ENCODE results near the gene SCIN.

DNA sequence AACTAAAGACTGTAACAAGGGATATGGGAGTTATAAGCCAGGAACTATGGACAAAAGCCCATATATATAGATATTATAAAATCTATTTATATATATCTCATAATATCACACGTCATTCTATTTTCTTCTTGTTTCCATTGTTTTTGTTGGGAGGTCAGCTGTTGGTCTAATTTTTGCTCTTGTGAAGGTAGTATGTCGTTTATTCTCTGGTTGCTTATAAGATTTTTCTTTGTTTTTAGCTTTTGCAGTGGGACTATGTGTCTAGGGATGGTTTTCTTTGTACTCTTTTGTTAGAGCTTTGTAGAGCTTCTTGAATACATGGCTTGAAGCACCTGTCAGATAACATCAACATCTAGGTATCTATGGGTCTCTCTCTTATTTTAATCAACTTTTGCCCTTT, 130.9 kb downstream of the SCIN start:
- TF ChIP-seq POLR2A (IDR thresholded peaks at IDR 0.05): no peak
- TF ChIP-seq, protein P1, sequence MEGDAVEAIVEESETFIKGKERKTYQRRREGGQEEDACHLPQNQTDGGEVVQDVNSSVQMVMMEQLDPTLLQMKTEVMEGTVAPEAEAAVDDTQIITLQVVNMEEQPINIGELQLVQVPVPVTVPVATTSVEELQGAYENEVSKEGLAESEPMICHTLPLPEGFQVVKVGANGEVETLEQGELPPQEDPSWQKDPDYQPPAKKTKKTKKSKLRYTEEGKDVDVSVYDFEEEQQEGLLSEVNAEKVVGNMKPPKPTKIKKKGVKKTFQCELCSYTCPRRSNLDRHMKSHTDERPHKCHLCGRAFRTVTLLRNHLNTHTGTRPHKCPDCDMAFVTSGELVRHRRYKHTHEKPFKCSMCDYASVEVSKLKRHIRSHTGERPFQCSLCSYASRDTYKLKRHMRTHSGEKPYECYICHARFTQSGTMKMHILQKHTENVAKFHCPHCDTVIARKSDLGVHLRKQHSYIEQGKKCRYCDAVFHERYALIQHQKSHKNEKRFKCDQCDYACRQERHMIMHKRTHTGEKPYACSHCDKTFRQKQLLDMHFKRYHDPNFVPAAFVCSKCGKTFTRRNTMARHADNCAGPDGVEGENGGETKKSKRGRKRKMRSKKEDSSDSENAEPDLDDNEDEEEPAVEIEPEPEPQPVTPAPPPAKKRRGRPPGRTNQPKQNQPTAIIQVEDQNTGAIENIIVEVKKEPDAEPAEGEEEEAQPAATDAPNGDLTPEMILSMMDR (IDR thresholded peaks at IDR 0.05): no peak
